Measurements from ENCODE around the gene PPM1G.

DNA sequence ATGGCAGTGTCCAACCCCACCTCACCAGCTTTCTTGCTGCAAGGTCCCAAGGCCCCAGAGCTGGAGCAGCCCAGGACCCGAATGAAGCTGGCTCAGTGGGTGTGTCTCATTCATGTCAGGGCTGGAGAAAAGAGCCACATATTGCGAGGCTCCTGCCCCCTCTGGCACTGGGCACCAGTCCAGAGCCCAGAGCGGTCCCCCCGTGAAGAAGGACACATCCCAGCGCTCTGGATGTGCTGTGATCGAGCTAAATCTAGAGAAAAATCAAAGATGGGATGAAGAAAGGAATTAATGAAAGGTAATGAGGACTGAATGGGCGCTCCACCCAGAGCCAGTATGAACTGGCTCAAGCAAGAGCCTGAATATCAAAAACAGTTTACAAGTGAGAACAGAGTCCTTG lies 73.2 kb downstream of the PPM1G start:
- no peak for TF ChIP-seq EZH2 (IDR thresholded peaks at IDR 0.05; ENCODE audit: borderline replicate concordance, low read depth, low read length, poor library complexity, severe bottlenecking)
- TF ChIP-seq, protein P1, sequence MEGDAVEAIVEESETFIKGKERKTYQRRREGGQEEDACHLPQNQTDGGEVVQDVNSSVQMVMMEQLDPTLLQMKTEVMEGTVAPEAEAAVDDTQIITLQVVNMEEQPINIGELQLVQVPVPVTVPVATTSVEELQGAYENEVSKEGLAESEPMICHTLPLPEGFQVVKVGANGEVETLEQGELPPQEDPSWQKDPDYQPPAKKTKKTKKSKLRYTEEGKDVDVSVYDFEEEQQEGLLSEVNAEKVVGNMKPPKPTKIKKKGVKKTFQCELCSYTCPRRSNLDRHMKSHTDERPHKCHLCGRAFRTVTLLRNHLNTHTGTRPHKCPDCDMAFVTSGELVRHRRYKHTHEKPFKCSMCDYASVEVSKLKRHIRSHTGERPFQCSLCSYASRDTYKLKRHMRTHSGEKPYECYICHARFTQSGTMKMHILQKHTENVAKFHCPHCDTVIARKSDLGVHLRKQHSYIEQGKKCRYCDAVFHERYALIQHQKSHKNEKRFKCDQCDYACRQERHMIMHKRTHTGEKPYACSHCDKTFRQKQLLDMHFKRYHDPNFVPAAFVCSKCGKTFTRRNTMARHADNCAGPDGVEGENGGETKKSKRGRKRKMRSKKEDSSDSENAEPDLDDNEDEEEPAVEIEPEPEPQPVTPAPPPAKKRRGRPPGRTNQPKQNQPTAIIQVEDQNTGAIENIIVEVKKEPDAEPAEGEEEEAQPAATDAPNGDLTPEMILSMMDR (conservative IDR thresholded peaks at IDR 0.05; ENCODE audit: low read depth, low read length), result no peak

Data from A673 (cell line).